ENCODE results near the gene APPBP2.
"Not testable (repeated sequence)": the region's sequence is repeated elsewhere in the genome, so short reads cannot be mapped to it uniquely, and the experiment has no call there.

DNA sequence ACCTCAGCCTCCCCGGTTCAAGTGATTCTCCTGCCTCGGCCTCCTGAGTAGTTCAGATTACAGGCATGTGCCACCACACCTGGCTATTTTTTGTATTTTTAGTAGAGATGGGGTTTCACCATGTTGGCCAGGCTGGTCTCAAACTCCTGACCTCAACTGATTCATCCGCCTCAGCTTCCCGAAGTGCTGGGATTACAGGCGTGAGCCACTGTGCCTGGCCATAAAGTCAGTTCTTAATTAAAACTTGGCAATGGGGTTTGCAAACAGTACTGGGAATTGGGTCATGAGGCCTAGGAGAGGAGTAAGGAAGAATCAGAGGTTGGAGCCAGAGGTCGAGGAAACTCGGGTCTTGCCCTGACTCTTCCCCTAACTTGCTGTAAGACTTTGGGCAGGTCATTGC lies 95.5 kb downstream of the APPBP2 start:
- not testable (repeated sequence) for TF ChIP-seq POLR2A (IDR thresholded peaks at IDR 0.05)
- TF ChIP-seq, protein P1, sequence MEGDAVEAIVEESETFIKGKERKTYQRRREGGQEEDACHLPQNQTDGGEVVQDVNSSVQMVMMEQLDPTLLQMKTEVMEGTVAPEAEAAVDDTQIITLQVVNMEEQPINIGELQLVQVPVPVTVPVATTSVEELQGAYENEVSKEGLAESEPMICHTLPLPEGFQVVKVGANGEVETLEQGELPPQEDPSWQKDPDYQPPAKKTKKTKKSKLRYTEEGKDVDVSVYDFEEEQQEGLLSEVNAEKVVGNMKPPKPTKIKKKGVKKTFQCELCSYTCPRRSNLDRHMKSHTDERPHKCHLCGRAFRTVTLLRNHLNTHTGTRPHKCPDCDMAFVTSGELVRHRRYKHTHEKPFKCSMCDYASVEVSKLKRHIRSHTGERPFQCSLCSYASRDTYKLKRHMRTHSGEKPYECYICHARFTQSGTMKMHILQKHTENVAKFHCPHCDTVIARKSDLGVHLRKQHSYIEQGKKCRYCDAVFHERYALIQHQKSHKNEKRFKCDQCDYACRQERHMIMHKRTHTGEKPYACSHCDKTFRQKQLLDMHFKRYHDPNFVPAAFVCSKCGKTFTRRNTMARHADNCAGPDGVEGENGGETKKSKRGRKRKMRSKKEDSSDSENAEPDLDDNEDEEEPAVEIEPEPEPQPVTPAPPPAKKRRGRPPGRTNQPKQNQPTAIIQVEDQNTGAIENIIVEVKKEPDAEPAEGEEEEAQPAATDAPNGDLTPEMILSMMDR (IDR thresholded peaks at IDR 0.05): not testable (repeated sequence)
